CMK (cell line): ENCODE data around the gene SDK2.

Experiments
- DNase-seq: peaks from one replicate; pipeline ENCODE4 v3.0.0-alpha.2; 2010; ENCODE audit warnings: low read depth

Gene SDK2

DNA sequence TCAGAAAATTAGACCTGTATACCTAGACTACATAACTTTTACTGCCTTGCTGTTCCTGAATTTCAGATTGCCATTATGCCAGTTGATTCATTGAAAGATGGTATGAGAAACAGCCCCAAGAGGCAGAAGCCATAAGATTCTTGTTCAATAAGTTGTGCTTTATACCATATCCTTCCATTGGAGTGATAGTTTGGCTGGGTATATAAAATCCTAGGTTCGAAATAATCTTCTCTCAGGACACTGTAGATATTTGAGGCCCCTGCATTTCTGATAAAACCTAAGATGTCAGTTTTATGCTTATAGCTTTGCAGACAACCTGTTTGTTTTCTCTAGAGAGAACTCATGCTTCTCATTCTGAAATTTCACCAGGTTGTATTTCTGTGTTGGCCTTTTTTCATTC, 9.6 kb upstream of the SDK2 start:
- no peak for DNase-seq

DNA sequence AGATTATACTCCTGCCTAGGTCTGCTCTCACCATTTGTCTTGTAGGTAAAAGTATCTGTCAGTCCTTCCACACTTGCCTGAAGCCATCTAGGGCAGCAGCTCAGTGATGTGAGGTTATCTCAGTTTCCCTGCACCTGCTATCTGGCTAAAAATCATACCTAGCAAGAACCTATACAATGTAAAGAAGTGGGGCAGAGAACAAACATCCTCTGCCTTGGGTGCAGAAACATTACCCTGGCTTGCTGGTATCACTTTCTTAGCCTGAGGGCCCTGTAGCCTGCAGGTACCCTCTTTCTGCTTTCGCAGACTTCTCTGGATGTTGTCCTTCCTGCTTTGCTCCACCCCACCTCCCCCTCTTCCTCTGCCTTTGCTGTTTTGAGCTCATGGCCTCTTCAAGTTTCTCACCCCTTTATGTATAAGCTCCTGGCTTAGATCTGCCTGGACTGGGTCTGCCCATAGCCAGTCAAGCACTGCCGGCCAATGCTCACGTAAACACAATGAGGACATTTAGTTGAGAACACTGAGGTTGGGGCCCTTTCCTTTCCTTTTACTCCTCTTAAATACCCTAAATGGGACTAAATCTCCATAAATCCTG, 8.7 kb upstream of the SDK2 start:
- DNase-seq = no peak

DNA sequence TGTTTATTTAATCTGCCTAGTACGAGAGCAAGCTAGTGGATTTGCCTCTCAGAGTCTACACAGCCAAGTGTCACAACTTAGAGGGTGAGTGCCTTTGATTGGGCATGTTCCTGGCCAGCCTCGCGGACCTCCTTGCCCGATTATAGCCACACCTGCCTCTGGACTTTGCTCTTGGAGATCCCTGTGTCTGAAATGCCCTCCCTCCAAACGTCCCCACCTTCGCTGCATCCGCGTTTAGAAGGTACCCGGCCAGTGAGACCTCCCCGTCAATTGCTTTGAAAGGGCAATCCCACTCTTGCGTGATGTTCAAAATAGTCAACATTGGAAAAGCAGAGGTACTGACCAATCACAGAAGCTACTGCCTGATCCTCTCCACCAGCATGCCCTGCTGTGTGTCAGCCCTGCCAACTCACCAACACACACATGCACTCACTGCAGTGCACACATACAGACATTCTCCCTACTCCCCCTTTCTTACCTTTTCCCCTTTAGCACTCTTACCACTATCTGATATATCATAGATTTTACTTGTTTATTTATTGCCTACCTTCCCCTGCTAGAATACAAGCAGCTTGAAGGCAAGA, 6.5 kb upstream of the SDK2 start:
- no peak for DNase-seq

DNA sequence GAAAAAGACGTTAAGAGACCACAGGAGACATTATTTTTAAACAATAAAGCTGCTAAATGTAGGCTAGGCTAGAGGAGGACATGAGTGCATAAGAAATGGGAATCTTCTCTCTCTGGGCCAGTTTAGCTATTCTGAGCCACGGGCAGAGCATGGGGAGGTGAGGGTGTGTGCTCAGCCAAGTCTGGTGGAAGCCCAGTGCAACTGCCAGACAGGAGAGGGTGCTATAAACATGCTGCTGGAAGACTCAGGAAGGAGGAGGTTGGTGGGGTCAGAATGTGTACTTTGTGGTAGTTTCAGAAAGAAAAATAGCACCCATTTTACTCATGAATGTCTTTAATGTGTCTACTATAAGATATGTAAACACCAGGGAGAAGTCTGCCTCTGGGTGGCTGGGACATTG, 5.9 kb upstream of the SDK2 start:
- DNase-seq = no peak

DNA sequence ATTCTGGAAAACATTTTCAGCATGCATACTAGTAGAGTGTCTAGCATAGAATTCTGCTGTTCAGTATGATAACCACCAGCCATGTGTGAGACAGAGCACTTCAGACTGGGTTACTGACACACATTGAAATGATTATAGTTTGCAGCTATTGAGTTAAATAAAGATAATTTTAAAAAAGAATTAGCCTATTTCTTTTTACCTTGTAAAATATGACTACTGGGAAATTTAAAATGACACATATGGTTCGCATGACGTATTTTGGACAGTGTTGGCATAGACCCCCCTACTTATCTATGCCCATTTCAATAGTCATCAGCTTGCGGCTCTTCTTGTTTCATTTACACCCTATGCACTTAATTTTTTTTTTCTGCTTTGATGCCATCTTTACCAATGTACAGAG, 4.7 kb upstream of the SDK2 start:
- no peak for DNase-seq

DNA sequence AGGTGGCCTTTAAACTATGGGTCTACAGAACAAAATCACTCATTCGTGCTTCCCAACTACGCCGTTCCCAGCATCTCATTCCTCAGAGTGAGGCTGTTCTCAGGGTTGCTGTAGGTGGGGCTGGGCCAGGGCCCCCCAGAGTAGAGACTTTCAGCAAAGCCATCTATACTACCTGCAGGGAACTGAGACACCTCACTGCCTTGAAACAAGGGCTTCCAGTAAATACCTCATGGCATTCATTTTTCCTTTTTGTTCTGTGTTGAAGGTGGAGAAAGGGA, 4.2 kb upstream of the SDK2 start:
- no peak for DNase-seq

DNA sequence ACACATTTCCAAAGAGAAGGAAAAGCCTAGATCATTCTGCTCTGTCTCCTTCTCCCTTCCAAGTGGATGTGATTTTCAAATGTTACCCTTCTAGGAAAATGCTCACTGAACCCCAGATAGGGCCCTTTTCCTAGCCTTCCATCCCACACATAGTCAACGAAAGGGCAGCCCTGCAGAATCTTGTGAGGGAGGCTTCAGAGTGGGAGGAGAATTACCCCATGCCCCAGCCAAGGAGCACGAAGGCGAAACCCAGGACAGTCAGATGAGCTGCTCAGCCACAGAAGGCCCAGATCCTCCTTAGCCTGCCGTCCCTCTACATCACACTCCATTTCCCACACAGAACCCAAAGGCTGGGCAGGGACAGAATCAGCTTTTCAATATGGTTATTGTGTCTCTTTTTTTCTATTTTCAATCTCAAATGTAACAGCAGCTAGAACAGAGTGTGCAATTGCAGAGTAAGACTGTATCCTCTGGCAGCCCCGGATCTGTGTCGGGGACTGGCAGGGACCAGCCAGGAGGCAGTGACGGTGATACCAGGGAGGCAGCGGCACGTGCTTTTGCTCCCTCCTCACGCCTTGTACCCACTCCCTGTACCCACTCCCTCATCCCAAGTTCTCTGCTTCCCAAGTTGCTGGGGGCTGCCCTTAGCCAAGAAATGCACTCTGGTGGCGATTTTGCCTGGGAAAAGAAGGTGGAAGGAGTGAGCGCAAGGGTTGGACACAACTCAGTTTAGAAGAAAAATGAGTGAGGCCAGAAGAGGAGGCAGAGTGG, 3.7 kb upstream of the SDK2 start:
- no peak for DNase-seq

DNA sequence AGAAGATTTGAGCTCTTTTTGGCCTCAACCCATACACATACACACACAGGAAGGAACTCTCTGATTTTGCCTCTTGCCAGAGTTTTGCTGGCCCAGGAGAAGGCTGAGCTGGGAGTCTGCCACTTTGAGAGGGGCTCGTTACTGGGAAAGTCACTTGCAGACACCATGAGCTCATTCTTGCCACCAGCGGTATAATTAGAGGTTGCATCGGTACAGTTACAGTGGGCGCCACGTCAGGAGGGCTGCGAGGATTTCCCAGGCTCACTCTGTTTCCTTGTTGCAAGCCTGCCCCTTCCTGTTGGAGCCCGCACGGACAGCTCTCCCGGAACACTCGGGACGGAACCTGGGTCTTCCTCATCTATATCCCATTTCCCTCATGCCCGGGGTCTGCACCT, 3.1 kb upstream of the SDK2 start:
- DNase-seq = no peak

DNA sequence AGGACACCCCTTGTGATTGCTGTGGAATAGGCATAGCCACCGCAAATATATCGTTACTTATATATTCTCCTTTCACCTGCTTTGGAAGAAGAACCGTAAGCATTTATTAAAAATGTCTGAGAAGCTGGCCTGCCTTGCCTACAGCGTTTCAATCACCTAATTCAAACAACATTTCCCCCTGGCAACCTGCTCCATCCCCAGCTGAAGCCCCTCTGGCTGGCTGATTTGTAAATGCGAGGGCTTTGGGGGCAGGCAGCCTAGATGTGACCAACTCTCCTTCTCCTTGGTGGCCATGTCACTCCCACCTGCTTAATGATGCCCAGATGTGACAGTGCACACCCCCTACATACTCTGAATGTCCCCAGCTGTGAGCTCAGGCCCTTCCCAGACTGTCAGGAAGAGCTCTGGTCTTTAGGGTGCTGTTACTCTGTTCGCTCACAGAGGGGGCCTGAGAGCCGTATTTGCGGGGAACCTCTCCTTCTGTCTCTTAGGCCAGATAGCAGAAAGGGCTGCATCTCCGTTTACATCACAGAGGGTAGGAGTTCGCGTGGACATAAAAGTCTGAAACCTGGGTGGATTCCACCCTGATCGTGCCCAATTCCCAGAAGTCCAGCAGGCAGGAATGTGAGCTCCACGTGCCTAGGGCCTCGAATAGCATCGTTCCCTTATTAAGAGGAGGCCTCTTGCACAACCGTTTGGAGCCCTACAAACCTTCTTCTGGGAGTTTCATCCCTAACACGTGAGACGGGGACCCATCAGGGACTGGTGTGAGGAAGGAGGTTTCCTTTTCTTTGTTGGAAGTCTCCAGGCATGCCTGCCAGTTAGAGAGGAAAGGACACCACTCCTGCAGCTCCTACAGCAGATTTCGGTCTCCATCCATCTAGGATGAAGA, 2.4 kb upstream of the SDK2 start:
- DNase-seq = no peak

DNA sequence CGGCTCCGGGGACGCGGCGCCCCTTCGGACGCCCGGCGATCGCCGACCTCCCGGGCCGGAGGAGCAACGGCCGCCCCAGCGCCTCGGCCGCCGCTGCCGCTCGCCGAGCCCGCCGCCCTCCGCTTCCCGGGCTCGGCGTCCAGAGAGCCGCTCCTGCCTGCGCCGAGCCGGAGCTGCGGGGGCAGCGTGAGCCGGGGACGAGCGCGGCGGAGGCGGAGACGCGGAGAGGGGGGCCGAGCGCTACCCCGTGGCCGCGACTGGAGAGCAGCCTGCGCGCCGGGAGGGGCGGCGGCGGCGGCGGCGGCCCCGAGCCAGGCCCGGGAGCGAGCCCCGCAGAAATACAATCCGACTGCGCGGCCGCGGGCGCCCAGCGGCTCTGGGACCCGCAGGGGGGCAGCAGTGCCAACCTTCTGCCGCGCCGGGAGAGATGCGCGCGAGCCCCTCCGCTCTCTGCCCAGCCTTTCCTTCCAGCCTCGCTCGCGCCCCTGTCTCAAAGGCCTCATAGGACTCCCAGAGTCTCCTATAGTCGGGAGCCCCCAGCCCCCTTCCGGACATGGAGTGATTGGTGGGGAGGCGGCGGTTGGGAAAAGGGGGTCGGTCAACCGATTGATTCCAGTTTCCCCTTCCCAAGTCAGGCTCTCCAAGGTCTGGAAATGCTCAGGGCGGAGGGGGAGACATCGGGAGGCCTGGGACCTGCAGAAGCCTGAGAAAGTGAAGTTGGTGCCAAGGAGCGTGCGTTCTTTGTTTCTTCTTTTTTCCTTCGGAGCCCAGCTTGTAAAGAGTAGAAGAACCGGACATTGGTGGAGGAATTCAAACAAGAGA, 1.0 kb upstream of the SDK2 start:
- DNase-seq = no peak

DNA sequence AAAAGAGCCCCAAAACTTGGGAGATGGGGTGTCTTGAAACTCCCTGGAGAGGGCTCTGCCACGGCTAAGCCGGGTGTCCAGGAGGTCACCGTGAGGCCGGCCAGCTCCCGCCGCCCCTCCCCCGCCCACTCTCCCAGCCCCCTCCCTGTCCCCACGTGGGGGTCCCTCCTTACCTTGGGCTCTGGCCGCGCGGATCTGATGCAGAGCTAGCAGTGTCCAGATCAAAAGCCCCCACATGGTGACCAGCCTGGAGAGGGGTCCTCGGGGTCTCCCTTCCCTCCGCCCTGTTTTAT, 447 bp downstream of the SDK2 start:
- DNase-seq = no peak

DNA sequence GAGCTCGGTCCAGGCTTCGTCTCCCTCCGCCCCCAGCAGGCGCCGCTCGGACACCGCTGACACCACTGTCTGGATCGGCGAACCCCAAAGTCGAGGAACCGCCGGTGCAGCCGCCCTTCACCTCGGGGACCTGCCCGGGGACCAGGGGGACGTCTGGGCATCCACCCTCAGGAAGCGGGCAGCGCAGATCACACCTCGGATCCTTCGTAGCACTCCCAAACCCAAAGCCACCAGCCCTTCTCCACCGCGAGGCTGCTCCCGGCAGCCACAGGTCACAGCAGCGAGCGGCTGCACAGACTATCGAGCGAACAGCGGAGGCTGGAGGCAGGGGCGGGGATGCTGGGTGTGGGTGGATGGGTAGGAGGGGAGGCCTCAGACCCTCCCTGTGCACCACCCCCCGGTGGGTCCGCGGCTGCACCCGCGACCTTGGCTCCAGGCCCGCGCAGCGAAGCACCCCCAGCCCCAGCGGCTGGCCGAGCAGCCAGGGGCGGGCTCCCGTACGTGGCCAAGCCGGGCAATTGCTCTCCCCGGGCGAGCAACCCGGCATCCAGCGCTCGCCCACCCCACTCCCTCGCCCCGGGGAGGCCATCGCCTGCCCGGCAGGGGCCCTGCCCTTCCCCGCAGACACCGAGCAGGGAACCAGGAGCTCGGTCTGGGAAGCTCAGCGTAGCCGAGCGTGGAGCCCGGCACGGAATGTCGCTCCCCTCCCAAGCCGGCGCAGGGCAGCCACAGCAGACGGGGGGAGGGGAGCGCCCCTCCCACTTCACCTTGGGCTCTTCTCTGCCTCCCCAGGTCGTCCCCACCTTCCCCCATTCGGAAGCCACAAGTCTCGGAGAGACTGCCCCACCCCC, 1.0 kb downstream of the SDK2 start:
- no peak for DNase-seq

DNA sequence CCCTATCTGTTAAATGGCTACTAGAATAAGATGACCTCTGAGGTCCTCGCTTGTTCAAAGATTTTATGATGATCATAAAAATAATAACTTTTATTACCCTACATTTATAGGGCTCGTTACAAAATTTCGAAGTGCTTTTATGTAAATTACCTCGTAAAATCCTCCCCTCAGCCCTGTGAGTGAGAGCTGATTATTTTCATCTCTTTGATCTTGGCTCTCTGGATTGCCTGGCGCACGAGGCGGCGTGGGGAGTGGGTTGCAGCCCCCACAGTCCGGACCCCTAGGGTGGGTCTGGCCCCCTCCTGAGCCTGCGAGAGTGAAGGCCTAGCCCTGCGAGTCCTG, 1.6 kb downstream of the SDK2 start:
- DNase-seq = no peak

DNA sequence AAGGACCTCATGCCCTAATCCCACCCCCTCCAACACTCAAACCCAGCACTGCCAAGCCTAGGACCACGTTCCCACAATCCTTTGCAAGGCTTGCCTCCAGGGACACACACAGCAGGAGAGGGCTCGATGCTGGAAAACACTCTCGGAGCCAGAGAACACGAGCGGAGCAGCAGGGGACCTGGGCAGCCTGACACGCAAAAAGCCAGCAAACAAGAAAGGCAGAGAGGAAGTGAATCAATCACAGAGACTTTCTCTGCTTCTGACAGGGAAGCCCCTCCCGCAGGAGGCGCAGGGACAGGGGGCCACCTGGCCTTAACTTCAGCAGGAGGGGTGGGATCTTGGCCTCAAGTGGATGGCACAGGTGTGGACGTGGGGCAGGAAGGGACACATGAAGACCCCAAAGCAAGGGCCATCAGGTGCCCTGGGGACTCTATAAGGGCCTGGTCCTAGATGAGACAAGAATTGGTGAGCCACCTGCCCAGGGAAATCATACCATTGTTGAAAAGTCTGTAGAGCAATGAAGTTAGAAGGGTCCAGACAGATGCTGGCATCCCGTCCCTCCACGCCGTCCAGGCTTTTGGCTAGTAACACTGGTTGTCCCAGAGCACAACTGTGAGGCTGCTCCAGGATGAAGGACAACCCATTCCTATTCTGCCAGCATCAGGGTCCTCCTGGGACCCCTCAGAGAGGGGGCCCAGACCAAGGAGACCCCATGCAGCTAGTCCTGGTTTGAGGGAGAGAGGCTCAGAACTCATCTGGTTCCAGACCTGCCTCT, 2.2 kb downstream of the SDK2 start:
- no peak for DNase-seq

DNA sequence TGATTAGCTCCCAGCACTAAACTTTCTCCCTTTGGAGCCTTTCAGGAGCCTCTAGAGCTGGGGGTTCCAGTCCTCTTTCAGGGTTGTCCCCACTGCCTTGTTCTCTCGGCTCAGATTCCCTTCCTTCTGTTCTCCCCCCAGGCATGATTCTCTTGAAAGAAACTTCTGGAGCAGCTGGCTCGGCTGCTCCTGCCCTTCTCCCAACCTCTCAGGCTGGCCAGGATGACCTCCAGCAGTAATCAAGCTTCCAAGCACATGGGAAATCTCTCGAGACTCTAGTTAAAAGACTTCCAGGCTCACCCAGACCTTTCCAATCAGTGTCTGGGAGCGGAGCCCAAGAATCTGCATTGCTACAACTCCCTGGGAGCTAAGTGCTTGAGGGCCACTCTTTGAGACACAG, 3.6 kb downstream of the SDK2 start:
- no peak for DNase-seq

DNA sequence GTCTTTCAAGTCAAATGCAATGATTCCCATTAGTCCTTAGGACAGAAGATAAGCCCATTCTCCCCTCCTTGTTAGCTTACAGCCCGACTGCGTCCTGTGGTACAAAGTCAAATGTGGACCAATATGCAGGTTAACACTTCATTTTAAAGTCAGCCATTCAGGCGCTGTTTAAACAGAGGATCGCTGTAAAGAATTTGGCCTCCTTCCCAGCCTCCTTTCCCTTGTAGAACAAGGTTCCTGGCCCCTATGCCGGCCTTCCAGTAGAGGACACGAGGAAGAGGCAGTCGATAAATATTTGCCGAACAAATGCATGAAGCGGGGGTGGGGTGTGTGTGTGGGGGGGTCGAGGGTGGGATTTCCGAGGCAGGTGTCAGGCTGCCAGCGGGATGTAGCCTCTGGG, 4.3 kb downstream of the SDK2 start:
- DNase-seq = no peak

DNA sequence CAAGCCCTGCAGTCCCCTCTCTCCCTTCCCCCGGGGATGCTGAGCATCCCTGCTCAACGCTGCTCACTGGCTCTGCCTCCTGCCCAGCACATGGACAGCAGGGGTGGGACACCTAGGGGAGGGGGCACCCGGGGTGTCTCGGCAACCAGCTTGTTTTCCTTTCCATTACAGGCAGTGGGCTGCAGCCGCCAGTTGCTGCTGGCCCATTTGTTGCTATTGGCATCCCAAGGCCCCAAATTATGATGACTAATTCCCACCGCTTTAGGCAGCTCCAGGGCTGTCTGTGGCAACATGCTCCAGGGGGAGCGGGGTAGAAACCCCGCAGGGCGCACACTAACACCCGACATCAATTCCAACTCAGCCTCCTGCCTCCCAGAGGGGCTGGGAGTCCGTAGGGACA, 4.9 kb downstream of the SDK2 start:
- no peak for DNase-seq

DNA sequence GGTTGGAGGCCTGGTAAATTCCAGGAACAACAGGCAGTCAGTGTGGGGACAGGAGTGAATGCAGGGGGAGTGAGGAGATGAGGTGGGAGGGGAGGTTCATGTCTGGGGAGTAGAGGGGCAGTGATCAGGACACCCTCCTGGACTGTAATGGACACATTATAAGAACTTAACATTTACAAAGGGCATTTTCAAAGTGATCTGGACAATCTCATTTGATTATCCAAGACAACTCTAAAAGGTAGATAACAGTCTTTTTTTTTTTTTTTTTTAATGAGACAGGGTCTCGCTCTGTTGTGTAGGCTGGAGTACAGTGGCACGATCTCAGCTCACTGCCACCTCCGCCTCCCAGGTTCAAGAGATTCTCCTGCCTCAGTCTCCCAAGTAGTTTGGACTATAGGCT, 5.7 kb downstream of the SDK2 start:
- no peak for DNase-seq

DNA sequence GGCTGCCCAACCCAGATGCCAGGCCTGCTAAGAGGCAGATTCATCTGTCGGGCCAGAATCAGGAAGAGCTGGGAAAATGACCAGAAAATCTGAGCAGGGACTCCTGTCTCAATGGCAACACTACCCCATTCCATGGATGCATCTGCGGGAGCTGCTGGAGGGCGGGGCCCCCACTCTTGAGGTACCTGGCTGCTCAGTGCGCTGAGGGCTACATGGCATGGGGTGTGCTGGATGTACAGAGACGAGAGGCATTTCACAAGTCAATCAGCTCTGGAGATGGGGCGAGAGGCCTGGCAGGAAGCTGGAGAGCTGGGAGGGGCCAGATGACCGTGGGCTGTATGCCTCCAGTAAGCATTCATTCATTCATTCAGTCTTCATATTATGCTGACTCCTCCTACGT, 6.4 kb downstream of the SDK2 start:
- no peak for DNase-seq

DNA sequence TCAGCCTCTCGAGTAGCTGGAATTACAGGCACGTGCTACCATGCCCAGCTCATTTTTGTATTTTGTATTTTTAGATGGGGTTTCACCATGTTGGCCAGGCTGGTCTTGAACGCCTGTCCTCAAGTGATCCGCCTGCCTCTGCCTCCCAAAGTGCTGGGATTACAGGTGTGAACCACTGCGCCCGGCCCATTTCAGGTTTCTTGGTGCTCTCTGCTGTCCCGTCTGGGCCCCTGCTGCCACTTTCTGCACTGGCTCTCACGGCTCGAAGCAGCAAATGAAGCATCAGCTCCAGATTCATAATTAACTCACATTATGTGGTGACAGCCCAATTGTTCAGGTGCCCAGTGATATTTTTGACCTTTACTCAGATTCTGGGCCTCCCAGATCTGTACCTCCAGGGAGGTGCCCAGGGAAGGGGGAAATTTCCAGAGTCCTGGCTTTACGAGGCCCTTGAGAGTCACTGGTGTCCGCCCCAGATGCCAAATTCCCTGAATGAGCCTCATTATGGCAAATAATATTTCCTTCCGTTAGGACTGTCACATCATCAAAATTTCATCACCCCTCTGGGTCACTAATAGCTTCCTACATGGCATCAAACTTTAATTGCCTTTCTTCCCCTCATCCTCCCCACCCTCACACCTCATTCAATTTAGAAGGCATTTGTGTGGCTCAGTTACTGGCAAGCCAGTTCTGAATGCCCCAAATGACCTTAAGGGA, 9.0 kb downstream of the SDK2 start:
- DNase-seq = no peak
